ENCODE data around the gene GLP2R.
"Not testable (repeated sequence)": the region's sequence is repeated elsewhere in the genome, so short reads cannot be mapped to it uniquely, and the experiment has no call there.

Gene GLP2R

DNA sequence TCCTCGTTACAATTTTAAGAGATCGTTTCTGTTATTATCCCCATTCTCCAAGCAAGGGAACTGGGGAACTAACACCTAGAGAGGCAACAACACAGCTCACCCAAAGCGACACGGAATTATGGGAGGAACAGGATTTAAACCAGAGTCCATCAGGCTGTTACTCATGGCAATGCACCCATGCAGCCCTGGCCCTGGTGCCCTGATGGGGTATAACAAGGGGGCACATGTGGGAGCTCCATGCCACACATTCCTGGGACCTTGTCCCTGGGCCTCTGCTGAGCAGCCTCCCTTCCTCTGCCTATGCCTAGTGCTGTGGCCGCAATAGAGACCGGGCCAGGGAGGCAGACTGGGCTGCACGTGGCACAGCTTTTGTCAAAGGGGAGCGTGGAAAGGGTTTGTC lies 92.6 kb downstream of the GLP2R start:
- TF ChIP-seq EZH2 (optimal IDR thresholded peaks at IDR 0.05; ENCODE audit: low read depth, low read length) (no peak), EZH2phosphoT487 (IDR thresholded peaks at IDR 0.05; ENCODE audit: low read length) (no peak)
- TF ChIP-seq, protein P1, sequence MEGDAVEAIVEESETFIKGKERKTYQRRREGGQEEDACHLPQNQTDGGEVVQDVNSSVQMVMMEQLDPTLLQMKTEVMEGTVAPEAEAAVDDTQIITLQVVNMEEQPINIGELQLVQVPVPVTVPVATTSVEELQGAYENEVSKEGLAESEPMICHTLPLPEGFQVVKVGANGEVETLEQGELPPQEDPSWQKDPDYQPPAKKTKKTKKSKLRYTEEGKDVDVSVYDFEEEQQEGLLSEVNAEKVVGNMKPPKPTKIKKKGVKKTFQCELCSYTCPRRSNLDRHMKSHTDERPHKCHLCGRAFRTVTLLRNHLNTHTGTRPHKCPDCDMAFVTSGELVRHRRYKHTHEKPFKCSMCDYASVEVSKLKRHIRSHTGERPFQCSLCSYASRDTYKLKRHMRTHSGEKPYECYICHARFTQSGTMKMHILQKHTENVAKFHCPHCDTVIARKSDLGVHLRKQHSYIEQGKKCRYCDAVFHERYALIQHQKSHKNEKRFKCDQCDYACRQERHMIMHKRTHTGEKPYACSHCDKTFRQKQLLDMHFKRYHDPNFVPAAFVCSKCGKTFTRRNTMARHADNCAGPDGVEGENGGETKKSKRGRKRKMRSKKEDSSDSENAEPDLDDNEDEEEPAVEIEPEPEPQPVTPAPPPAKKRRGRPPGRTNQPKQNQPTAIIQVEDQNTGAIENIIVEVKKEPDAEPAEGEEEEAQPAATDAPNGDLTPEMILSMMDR (IDR thresholded peaks at IDR 0.05; ENCODE audit: low read length): no peak
- Histone ChIP-seq H2AFZ (ENCODE audit: low read length) (no peak overlapping the region), H3K36me3 (replicated peaks; ENCODE audit: insufficient read depth, low read length) (no peaks in the 10 kb centered on the region), H3K27me3 (replicated peaks; ENCODE audit: insufficient read depth, low read length) (no peaks in the 10 kb centered on the region; the same call in 1 of the 2 replicates), H3K4me1 (ENCODE audit: low read length) (no peaks in the 10 kb centered on the region), H3F3A (ENCODE audit: insufficient read depth, low read length) (no peaks in the 10 kb centered on the region), H3K4me2 (ENCODE audit: low read depth, low read length) (no peak overlapping the region), H4K20me1 (ENCODE audit: insufficient read depth, low read length) (no peaks in the 10 kb centered on the region), H3K79me2 (ENCODE audit: low read length) (no peaks in the 10 kb centered on the region), H3K4me3 (ENCODE audit: low read length) (no peak overlapping the region), H3K9me2 (replicated peaks; ENCODE audit: insufficient read depth, low read length) (no peaks in the 10 kb centered on the region), H3K27ac (ENCODE audit: low read length) (no peak overlapping the region), H3K9me3 (replicated peaks; ENCODE audit: insufficient read depth, low read length) (no peaks in the 10 kb centered on the region), H3K9ac (ENCODE audit: low read length) (no peak overlapping the region)
- no peak for DNase-seq

DNA sequence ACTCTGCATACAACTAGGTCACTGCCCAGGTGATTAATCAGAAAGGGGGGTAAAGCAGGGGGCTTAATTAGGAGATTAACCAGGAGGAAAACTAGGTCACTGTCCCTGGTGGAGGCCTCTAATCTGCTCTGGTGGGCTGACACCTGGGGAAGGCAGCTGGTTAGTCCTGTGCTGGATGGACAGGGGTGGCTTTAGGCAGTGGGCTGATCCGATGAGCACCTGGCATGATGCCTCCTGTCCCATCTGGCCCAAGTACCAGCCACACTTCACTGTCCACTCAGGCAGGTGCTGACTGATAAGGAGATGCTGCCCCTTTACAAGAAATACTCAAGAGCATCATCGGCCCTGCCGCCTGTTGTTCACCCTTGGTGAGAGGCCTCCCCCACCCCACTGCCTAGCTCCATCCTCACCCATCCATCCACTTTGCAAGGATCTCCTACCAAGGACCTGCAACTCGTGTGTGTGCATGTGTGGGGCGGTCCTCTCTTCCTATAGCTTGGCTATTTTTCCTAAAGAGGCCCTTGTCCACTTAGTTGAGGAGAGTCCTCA lies 93.2 kb downstream of the GLP2R start:
- Histone ChIP-seq H3K4me3 (ENCODE audit: low read length) (no peak overlapping the region), H3K4me1 (ENCODE audit: low read length) (no peaks in the 10 kb centered on the region), H4K20me1 (ENCODE audit: insufficient read depth, low read length) (no peaks in the 10 kb centered on the region), H3K27ac (ENCODE audit: low read length) (no peak overlapping the region), H3K27me3 (replicated peaks; ENCODE audit: insufficient read depth, low read length) (no peaks in the 10 kb centered on the region; the same call in 1 of the 2 replicates), H3K36me3 (replicated peaks; ENCODE audit: insufficient read depth, low read length) (no peaks in the 10 kb centered on the region), H2AFZ (ENCODE audit: low read length) (no peak overlapping the region), H3K79me2 (ENCODE audit: low read length) (no peaks in the 10 kb centered on the region), H3K9me3 (replicated peaks; ENCODE audit: insufficient read depth, low read length) (no peaks in the 10 kb centered on the region), H3K9ac (ENCODE audit: low read length) (no peak overlapping the region), H3K4me2 (ENCODE audit: low read depth, low read length) (no peak overlapping the region), H3F3A (ENCODE audit: insufficient read depth, low read length) (no peaks in the 10 kb centered on the region), H3K9me2 (replicated peaks; ENCODE audit: insufficient read depth, low read length) (no peaks in the 10 kb centered on the region)
- DNase-seq: no peak
- TF ChIP-seq EZH2 (optimal IDR thresholded peaks at IDR 0.05; ENCODE audit: low read depth, low read length) (no peak), EZH2phosphoT487 (IDR thresholded peaks at IDR 0.05; ENCODE audit: low read length) (no peak)
- TF ChIP-seq, protein P1 (IDR thresholded peaks at IDR 0.05; ENCODE audit: low read length): no peak

DNA sequence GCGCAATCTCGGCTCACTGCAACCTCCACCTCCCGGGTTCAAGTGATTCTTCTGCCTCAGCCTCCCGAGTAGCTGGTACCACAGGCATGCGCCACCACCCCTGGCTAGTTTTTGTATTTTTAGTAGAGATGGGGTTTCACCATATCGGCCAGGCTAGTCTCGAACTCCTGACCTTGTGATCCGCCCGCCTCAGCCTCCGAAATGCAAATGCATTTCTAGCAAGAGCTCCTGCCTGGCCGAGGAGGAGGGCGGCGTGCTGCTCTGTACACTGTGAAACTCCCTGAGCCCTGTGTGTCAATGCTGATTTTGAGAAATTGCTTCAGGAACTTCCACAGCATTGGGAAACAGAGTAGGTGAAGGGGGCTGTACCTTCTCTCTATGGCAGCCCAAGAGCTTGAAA lies 95.5 kb downstream of the GLP2R start:
- H3K9me2 ChIP-seq (replicated peaks; ENCODE audit: insufficient read depth, low read length); H4K20me1 ChIP-seq (ENCODE audit: insufficient read depth, low read length); DNase-seq; H3K4me1 ChIP-seq (ENCODE audit: low read length); H3K36me3 ChIP-seq (replicated peaks; ENCODE audit: insufficient read depth, low read length); H3K27me3 ChIP-seq (replicated peaks; ENCODE audit: insufficient read depth, low read length); H3K4me2 ChIP-seq (ENCODE audit: low read depth, low read length); H2AFZ ChIP-seq (ENCODE audit: low read length); H3F3A ChIP-seq (ENCODE audit: insufficient read depth, low read length); H3K79me2 ChIP-seq (ENCODE audit: low read length); H3K4me3 ChIP-seq (ENCODE audit: low read length); H3K9ac ChIP-seq (ENCODE audit: low read length); H3K9me3 ChIP-seq (replicated peaks; ENCODE audit: insufficient read depth, low read length); H3K27ac ChIP-seq (ENCODE audit: low read length): not testable (repeated sequence)

DNA sequence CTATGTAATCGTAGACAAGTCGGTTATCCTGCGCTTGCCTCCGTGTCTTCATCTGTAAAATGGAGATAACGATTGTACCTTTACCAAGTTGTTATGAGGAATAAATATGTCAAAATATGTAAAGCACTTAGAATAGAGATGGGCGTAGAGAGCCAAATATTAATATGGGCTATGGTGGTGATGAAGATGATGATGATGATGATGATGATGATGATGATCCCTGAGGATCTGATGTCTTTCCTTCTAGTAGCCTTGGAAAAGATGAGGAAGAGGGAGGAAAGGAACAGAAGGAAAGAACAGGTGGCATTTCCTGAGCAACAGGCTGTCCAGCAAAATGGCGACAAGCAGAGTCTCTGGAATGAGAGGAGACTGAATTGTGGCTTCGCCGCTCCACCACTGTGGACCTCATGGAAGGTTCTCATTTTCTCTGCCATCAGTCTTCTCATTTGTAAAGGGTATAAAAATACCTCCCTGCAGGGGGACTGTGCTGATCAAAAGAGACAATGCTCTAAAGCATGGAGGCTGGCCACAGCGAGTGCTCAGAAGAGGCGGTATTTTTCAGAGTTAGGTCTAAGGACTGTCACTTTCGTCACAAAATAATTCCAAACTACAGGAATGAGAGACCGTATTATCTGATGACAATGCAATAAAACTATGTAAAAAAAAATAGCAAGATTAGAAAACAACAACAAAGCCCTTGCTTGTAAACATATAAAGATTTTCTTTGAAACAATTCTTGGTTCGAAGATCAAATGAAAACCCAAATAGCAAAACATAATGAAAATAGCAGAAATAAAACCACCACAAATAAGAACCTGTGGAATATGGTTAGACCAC lies 96.5 kb downstream of the GLP2R start:
- H3K36me3 ChIP-seq (replicated peaks; ENCODE audit: insufficient read depth, low read length): no peaks in the 10 kb centered on the region
- no peak overlapping the region for H3K9ac ChIP-seq (ENCODE audit: low read length)
- no peaks in the 10 kb centered on the region for H3F3A ChIP-seq (ENCODE audit: insufficient read depth, low read length)
- H3K4me2 ChIP-seq (ENCODE audit: low read depth, low read length): no peak overlapping the region
- H3K27ac ChIP-seq (ENCODE audit: low read length): no peak overlapping the region
- no peaks in the 10 kb centered on the region for H3K9me3 ChIP-seq (replicated peaks; ENCODE audit: insufficient read depth, low read length)
- no peaks in the 10 kb centered on the region for H3K79me2 ChIP-seq (ENCODE audit: low read length)
- DNase-seq: no peak
- no peaks in the 10 kb centered on the region for H3K4me1 ChIP-seq (ENCODE audit: low read length)
- H3K27me3 ChIP-seq (replicated peaks; ENCODE audit: insufficient read depth, low read length): no peaks in the 10 kb centered on the region; the same call in 1 of the 2 replicates
- TF ChIP-seq EZH2 (optimal IDR thresholded peaks at IDR 0.05; ENCODE audit: low read depth, low read length): no peak
- TF ChIP-seq EZH2phosphoT487 (IDR thresholded peaks at IDR 0.05; ENCODE audit: low read length): no peak
- TF ChIP-seq, protein P1 (IDR thresholded peaks at IDR 0.05; ENCODE audit: low read length): no peak
- H3K4me3 ChIP-seq (ENCODE audit: low read length): no peak overlapping the region
- no peak overlapping the region for H2AFZ ChIP-seq (ENCODE audit: low read length)
- H4K20me1 ChIP-seq (ENCODE audit: insufficient read depth, low read length): no peaks in the 10 kb centered on the region
- no peaks in the 10 kb centered on the region for H3K9me2 ChIP-seq (replicated peaks; ENCODE audit: insufficient read depth, low read length)
